Stimulated activated CD8-positive, alpha-beta memory T cell treated with anti-CD3 and anti-CD28 coated beads, Interleukin-15, amount 100 ng/mL, for 1 hour (primary cell): ENCODE data around the gene TMEM217.

Source experiments
- DNase-seq: peaks from one replicate; pipeline ENCODE4 v3.0.0-alpha.2; 2020; ENCODE audit warnings: low read depth

Gene TMEM217

GRCh38 chr6:37243131-37243815 is 14.7 kb downstream of the TMEM217 start:
- DNase-seq = no peak

DNA sequence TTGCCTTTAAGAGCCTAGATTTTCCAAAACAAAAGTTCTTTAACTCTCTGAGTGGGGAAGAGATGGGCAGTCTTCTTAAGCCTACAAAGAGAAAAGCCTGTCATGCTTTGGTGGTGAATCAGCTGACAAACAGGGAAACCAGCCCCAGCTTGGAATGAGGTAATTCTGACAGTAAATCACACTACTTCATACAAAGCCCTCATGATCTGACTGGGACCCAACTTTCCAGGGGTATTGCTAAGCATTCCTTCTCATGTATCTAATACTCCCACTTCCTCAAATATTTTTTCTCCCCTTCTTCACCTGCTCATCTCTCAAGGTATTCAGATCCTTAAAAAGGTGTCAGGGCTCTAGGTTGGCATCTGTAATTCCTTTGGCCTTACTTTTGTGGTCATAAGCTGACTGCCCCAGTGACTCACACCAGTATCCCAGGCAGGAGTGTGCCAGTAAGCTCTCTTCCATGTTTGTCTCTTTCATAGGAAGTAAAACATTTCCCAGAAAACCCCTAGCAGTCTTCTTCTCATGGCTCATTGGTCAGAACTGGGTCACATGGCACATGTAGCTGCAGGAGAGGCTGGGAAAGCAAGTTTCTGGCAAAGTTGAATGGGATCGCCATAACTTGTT is 15.4 kb downstream of the TMEM217 start:
- DNase-seq = no peak

- no peak for DNase-seq
Observed at GRCh38 chr6:37241775-37242428, 16.0 kb downstream of the TMEM217 start.

DNA sequence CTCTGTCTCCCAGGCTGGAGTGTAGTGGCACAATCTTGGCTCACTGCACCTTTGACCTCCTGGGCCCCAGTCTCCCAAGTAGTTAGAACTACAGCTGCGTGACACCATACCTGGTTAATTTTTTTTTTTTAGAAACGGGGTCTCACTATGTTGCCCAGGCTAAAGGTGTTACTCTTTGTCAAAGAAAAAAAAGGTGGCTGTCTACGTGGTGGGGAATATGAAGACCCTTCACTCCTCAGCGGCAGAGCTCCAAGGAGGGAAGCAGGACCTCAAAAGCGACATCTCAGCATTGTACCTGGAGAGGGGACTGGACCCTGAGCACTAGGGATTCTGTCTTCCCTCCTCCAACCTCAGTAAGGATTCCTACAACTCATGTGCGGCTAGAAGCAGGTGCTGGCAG is 16.8 kb downstream of the TMEM217 start:
- no peak for DNase-seq

DNA sequence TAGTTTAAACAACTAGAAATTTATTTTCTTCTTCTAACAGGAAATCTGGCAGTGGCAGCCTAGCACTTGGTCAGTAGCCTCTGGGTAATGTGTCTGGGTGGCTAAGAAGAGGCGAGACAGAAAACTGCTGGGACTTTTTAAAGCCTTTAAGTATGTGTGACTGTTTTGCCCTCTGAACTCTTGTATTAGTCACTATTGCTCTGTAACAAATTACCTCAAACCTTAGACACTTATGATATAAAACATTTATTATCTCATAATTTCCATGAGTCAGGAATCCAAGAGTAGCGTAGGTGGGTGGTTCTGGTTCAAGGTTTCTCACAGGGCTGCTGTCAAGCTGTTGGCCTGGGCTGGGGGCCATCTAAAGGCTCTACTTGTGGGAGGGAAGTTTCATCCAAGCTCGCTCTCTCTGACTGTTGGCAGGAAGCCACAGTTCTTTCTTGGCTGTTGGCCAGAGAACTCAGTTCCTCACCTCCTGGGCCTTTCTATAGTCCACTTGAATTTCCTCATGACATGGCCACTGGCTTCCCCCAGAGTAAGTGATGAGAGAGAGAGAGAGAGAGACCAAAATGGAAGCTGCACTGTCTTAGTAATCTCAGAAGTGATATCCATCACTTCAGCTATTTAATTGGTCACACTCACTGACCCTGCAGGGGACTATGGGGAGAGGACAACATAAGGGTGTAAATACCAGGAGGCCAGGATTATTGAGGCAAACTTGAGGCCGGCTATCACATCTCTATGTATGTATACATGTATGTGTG is 17.8 kb downstream of the TMEM217 start:
- DNase-seq = peak; percentile 30

DNA sequence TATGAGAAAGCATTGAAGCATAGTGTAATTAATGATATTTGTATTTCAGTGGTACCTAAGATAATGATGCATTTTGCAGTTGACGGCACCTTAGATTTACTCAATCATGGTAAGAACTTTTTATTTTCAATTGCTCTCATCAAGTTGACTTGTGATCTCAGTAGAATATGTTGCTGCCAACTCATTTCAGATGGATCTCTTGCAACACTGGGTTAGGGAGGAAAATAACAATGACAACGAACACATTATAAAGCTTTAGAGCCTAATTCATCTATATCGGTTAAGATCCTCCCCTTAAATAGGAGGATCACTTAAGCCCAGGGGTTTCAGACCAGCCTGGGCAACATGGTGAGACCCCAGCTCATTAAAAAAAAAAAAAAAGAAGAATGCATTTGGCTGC is 18.4 kb downstream of the TMEM217 start:
- no peak for DNase-seq

DNA sequence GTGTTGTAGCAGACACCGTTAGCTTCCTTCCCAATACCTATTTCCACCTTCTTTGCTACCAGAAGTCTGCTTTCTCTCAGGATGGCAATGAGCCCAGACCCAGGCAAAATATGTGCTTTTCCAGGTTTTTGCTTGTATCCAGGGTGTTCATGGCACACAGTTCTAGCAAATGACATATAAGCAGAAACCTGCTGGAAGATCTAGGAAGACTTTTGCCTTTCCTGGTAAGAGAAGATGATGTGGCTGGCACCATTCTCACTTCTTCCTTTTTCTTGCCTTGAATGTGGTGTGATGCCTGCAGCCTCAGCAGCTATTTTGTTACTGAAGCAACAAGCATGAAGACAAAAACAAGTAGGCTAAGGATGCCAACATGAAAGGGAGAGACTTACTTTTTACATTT is 19.6 kb downstream of the TMEM217 start:
- no peak for DNase-seq

DNA sequence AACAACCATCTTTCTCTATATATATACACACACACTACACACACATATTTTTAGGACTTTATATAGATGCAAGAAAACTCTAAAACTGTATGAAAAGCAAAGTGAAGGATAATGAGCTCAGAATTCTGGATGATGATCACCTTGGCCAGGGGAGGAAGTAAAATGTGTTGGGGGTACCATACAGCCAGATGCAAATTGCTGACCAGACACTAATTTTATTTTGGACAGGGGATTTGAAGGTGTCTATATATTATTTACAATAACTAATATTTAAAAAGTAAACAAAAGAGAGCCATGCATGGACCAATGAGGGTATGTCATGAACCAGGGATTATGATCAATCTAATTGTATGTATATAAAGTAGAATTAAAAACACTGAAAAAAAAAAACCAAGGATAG is 20.2 kb downstream of the TMEM217 start:
- DNase-seq = no peak

GRCh38 chr6:37236921-37237320 is 21.0 kb downstream of the TMEM217 start:
- DNase-seq = no peak

DNA sequence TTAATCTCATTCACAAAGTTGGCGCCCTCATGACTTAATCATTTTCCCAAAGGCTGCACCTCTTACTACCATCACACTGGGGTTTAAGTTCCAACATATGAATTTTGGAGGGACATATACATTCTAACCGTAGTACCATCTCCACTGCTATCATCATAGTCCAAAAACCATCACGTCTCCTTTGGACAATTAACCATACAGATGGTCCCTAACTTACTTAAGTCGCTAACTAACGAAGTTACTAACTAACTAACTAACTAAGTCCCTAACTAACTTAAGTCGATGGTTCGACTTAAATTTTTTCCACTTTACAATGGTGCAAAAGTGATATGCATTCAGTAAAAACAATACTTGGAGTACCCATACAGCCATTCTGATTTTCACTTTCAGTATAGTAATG is 24.4 kb downstream of the TMEM217 start:
- no peak for DNase-seq

GRCh38 chr6:37232430-37233017 is 25.4 kb downstream of the TMEM217 start:
- DNase-seq = no peak

DNA sequence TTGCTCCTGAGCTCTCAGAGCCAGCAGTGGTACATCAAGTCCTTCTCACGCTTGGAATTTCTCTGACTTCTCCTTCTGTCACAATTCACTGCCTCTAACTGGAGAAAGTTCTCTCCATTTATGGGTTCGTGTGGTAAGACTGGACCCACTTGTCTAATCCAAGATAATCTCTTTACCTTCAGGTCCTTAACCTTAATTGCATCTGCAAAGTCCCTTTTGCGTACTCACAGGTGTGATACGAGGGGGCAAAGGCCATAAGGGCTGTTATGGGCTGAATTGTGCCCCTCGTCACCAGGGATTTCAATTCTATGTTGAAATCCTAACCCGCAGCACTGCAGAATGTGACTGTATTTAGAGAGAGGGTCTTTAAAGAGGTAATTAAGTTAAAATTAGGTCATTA is 27.8 kb downstream of the TMEM217 start:
- DNase-seq = no peak

- DNase-seq = no peak
Observed at GRCh38 chr6:37225350-37226169, 32.4 kb downstream of the TMEM217 start.

GRCh38 chr6:37222992-37223391 is 35.0 kb downstream of the TMEM217 start:
- DNase-seq = no peak

- no peak for DNase-seq
Observed at GRCh38 chr6:37222125-37222967, 35.6 kb downstream of the TMEM217 start.

GRCh38 chr6:37221585-37222124 is 36.3 kb downstream of the TMEM217 start:
- no peak for DNase-seq

- no peak for DNase-seq
Observed at GRCh38 chr6:37218511-37218910, 39.4 kb downstream of the TMEM217 start.

- no peak for DNase-seq
Observed at GRCh38 chr6:37218061-37218460, 39.9 kb downstream of the TMEM217 start.

- DNase-seq = no peak
Observed at GRCh38 chr6:37212268-37212667, 45.7 kb downstream of the TMEM217 start.

DNA sequence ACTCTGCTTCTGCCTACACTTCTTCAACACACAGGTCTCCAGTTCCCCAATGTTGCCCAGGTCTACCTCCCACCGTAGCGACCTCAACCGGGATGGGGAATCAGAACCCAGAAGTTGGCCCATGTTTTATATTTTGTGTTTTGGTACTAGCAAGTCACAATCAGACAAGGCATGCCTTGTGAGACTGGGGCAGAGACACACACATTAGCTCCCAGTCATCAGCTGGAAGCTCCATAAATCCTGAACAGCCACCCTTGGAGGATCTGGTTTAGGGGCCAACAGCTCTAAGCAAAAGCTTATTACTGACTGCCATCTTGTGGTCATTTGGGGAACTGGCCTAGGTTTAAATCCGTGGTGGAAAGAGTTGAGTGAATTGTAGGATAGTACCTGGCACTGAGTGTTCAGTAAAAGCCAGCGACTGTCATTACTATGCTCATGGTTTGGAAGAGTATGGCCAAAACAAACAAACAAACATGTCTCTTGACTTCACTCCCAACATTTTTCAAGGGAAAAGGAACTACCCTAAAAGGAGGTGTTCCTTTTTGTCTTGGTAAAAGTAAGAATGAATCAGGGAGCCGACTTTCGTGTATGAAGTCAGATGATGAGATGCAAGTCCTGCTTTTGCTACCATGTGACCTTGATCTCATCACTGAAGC is 47.5 kb downstream of the TMEM217 start:
- peak; percentile 78 for DNase-seq
